Gastroesophageal sphincter (tissue), 3 donors: ENCODE data around the gene DPEP1.

Experiments used
- EP300 ChIP-seq: sonication (generic); formaldehyde crosslinking; IDR thresholded peaks from one replicate; pipeline ENCODE4 v1.6.1; 2017; ENCODE audit warnings: antibody characterized with exemption, mild to moderate bottlenecking
- POLR2A ChIP-seq, 2 donors: fragments of 450-650 bp; IDR thresholded peaks; one replicate each; pipeline ENCODE4 v1.6.1; 2017; ENCODE audit warnings: antibody characterized with exemption in 2 of 2, mild to moderate bottlenecking in 2 of 2, moderate library complexity in 1 of 2
- POLR2AphosphoS5 ChIP-seq: sonication (generic); formaldehyde crosslinking; IDR thresholded peaks from one replicate; pipeline ENCODE4 v1.6.1; 2017; ENCODE audit warnings: antibody characterized with exemption
- TF ChIP-seq, protein P1 (sequence below), 4 experiments: fragments of 200-600 bp in 2 of 4; fragments of 450-650 bp in 2 of 4; sonication (generic) in 1 of 4; IDR thresholded peaks; one replicate each; pipeline ENCODE4 v1.5.1; 2017 to 2019; ENCODE audit warnings: antibody characterized with exemption in 4 of 4, mild to moderate bottlenecking in 2 of 4, moderate library complexity in 2 of 4

DNA sequence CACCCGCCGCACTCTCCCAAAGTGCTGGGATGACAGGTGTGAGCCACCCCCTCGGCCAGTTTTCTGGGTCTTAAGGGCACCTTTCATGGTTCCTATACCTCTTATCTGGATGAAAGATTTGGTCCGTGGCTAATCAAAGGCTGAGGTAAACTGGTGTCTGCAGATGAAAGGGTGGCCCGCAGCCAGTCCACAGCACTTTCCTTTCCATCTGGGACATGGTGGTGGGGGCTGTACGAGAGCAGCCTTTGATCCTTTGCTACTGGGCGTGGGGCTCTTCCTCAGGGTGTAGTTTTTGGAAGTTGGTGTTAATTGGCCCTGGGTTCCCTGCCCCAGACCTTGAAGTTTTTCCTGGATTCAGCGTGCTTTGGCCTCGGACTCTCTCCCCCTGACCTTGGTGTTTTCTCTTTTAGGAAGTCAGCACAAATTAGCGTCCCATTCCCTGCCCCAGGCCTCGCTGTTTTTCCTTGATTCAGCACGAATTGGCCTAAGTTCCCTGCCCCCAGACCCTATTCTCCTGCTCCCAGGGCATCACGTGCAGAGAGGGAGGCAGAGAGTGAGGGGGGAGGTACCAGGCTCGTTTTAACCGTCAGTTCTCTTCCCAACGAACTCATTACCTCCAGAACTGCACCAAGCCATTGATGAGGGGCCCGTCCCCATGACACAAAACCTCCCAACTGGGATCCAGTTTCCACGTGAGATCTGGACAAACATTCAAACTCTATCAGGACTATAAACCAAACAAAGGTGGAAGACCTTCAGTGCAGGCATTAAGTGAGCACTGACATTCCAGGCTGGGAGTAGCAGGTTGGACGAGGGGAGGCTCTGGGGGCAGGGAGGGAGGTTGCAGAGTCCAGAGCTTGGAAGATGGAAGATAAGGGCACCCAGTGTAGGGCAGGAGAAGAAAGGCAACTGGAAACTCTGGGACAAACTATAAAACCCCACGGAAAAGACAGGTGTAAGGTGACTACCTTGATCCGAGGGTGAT, 11.6 kb downstream of the DPEP1 start:
- TF ChIP-seq, protein P1, sequence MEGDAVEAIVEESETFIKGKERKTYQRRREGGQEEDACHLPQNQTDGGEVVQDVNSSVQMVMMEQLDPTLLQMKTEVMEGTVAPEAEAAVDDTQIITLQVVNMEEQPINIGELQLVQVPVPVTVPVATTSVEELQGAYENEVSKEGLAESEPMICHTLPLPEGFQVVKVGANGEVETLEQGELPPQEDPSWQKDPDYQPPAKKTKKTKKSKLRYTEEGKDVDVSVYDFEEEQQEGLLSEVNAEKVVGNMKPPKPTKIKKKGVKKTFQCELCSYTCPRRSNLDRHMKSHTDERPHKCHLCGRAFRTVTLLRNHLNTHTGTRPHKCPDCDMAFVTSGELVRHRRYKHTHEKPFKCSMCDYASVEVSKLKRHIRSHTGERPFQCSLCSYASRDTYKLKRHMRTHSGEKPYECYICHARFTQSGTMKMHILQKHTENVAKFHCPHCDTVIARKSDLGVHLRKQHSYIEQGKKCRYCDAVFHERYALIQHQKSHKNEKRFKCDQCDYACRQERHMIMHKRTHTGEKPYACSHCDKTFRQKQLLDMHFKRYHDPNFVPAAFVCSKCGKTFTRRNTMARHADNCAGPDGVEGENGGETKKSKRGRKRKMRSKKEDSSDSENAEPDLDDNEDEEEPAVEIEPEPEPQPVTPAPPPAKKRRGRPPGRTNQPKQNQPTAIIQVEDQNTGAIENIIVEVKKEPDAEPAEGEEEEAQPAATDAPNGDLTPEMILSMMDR (IDR thresholded peaks at IDR 0.05) = no peak
- no peak for TF ChIP-seq EP300
- no peak for TF ChIP-seq POLR2A (IDR thresholded peaks at IDR 0.05)
- TF ChIP-seq POLR2AphosphoS5 = no peak
